ENCODE measurements around the gene ADCYAP1R1.

Gene ADCYAP1R1

GRCh38 chr7:31087351-31087750, 35.2 kb downstream of the ADCYAP1R1 start:
- no peak for TF ChIP-seq YY1 (IDR thresholded peaks at IDR 0.05; ENCODE audit: insufficient read depth, insufficient read length)
- TF ChIP-seq ZNF274 (IDR thresholded peaks at IDR 0.05; ENCODE audit: low read depth, low read length), result no peak
- no peak for TF ChIP-seq SUZ12 (IDR thresholded peaks at IDR 0.05; ENCODE audit: extremely low read depth, insufficient read depth, insufficient read length)
- Histone ChIP-seq H3K4me1 (ENCODE audit: insufficient read depth, insufficient read length) (peaks cover 3% of the 10 kb centered on the region), H3K27me3 (ENCODE audit: insufficient read depth, insufficient read length) (no peaks in the 10 kb centered on the region), H3K4me3 (ENCODE audit: insufficient read length, low read depth) (no peak overlapping the region), H3K9ac (ENCODE audit: insufficient read length, low read depth) (no peak overlapping the region), H3K9me3 (ENCODE audit: insufficient read depth, low read length) (no peaks in the 10 kb centered on the region), H3K36me3 (ENCODE audit: insufficient read depth, insufficient read length, low read length) (peaks cover 3% of the 10 kb centered on the region)
- no peak for DNase-seq (ENCODE audit: low read depth, low spot score)

GRCh38 chr7:31091924-31092434, 39.9 kb downstream of the ADCYAP1R1 start:
- Histone ChIP-seq H3K4me1 (ENCODE audit: insufficient read depth, insufficient read length) (no peaks in the 10 kb centered on the region), H3K9ac (ENCODE audit: insufficient read length, low read depth) (no peak overlapping the region), H3K36me3 (ENCODE audit: insufficient read depth, insufficient read length, low read length) (no peaks in the 10 kb centered on the region), H3K9me3 (ENCODE audit: insufficient read depth, low read length) (no peaks in the 10 kb centered on the region), H3K4me3 (ENCODE audit: insufficient read length, low read depth) (no peak overlapping the region), H3K27me3 (ENCODE audit: insufficient read depth, insufficient read length) (no peaks in the 10 kb centered on the region)
- no peak for TF ChIP-seq YY1 (IDR thresholded peaks at IDR 0.05; ENCODE audit: insufficient read depth, insufficient read length)
- no peak for TF ChIP-seq SUZ12 (IDR thresholded peaks at IDR 0.05; ENCODE audit: extremely low read depth, insufficient read depth, insufficient read length)
- TF ChIP-seq ZNF274 (IDR thresholded peaks at IDR 0.05; ENCODE audit: low read depth, low read length), result no peak
- DNase-seq (ENCODE audit: low read depth, low spot score), result no peak

- no peaks in the 10 kb centered on the region for H3K27me3 ChIP-seq (ENCODE audit: insufficient read depth, insufficient read length)
- H3K9me3 ChIP-seq (ENCODE audit: insufficient read depth, low read length), result no peaks in the 10 kb centered on the region
- no peak for TF ChIP-seq ZNF274 (IDR thresholded peaks at IDR 0.05; ENCODE audit: low read depth, low read length)
- TF ChIP-seq YY1 (IDR thresholded peaks at IDR 0.05; ENCODE audit: insufficient read depth, insufficient read length), result no peak
- no peak for TF ChIP-seq SUZ12 (IDR thresholded peaks at IDR 0.05; ENCODE audit: extremely low read depth, insufficient read depth, insufficient read length)
- no peak overlapping the region for H3K4me3 ChIP-seq (ENCODE audit: insufficient read length, low read depth)
- DNase-seq (ENCODE audit: low read depth, low spot score), result no peak
- no peak overlapping the region for H3K9ac ChIP-seq (ENCODE audit: insufficient read length, low read depth)
- no peaks in the 10 kb centered on the region for H3K36me3 ChIP-seq (ENCODE audit: insufficient read depth, insufficient read length, low read length)
- H3K4me1 ChIP-seq (ENCODE audit: insufficient read depth, insufficient read length), result no peaks in the 10 kb centered on the region
These were observed 40.5 kb downstream of the ADCYAP1R1 start for GRCh38 chr7:31092606-31093005.

GRCh38 chr7:31093282-31093681, 41.2 kb downstream of the ADCYAP1R1 start:
- H3K4me3 ChIP-seq (ENCODE audit: insufficient read length, low read depth), result no peak overlapping the region
- TF ChIP-seq YY1 (IDR thresholded peaks at IDR 0.05; ENCODE audit: insufficient read depth, insufficient read length), result no peak
- no peak for TF ChIP-seq ZNF274 (IDR thresholded peaks at IDR 0.05; ENCODE audit: low read depth, low read length)
- no peak for TF ChIP-seq SUZ12 (IDR thresholded peaks at IDR 0.05; ENCODE audit: extremely low read depth, insufficient read depth, insufficient read length)
- H3K4me1 ChIP-seq (ENCODE audit: insufficient read depth, insufficient read length), result no peaks in the 10 kb centered on the region
- H3K36me3 ChIP-seq (ENCODE audit: insufficient read depth, insufficient read length, low read length), result no peaks in the 10 kb centered on the region
- no peak overlapping the region for H3K9ac ChIP-seq (ENCODE audit: insufficient read length, low read depth)
- no peaks in the 10 kb centered on the region for H3K9me3 ChIP-seq (ENCODE audit: insufficient read depth, low read length)
- no peaks in the 10 kb centered on the region for H3K27me3 ChIP-seq (ENCODE audit: insufficient read depth, insufficient read length)
- DNase-seq (ENCODE audit: low read depth, low spot score), result no peak

GRCh38 chr7:31094271-31094670, 42.2 kb downstream of the ADCYAP1R1 start:
- H3K36me3 ChIP-seq (ENCODE audit: insufficient read depth, insufficient read length, low read length), result no peaks in the 10 kb centered on the region
- H3K9me3 ChIP-seq (ENCODE audit: insufficient read depth, low read length), result no peaks in the 10 kb centered on the region
- no peak overlapping the region for H3K9ac ChIP-seq (ENCODE audit: insufficient read length, low read depth)
- H3K27me3 ChIP-seq (ENCODE audit: insufficient read depth, insufficient read length), result no peaks in the 10 kb centered on the region
- no peaks in the 10 kb centered on the region for H3K4me1 ChIP-seq (ENCODE audit: insufficient read depth, insufficient read length)
- H3K4me3 ChIP-seq (ENCODE audit: insufficient read length, low read depth), result no peak overlapping the region
- TF ChIP-seq ZNF274 (IDR thresholded peaks at IDR 0.05; ENCODE audit: low read depth, low read length), result no peak
- TF ChIP-seq SUZ12 (IDR thresholded peaks at IDR 0.05; ENCODE audit: extremely low read depth, insufficient read depth, insufficient read length), result no peak
- TF ChIP-seq YY1 (IDR thresholded peaks at IDR 0.05; ENCODE audit: insufficient read depth, insufficient read length), result no peak
- DNase-seq (ENCODE audit: low read depth, low spot score), result no peak

GRCh38 chr7:31095286-31096197, 43.4 kb downstream of the ADCYAP1R1 start:
- Histone ChIP-seq H3K9ac (ENCODE audit: insufficient read length, low read depth) (no peak overlapping the region), H3K27me3 (ENCODE audit: insufficient read depth, insufficient read length) (no peaks in the 10 kb centered on the region), H3K9me3 (ENCODE audit: insufficient read depth, low read length) (no peaks in the 10 kb centered on the region), H3K4me1 (ENCODE audit: insufficient read depth, insufficient read length) (peaks cover 7% of the 10 kb centered on the region), H3K4me3 (ENCODE audit: insufficient read length, low read depth) (no peak overlapping the region), H3K36me3 (ENCODE audit: insufficient read depth, insufficient read length, low read length) (no peaks in the 10 kb centered on the region)
- TF ChIP-seq ZNF274 (IDR thresholded peaks at IDR 0.05; ENCODE audit: low read depth, low read length) (no peak), YY1 (IDR thresholded peaks at IDR 0.05; ENCODE audit: insufficient read depth, insufficient read length) (no peak), SUZ12 (IDR thresholded peaks at IDR 0.05; ENCODE audit: extremely low read depth, insufficient read depth, insufficient read length) (no peak)
- no peak for DNase-seq (ENCODE audit: low read depth, low spot score)

- no peak overlapping the region for H3K4me3 ChIP-seq (ENCODE audit: insufficient read length, low read depth)
- H3K9me3 ChIP-seq (ENCODE audit: insufficient read depth, low read length), result no peaks in the 10 kb centered on the region
- peaks cover 8% of the 10 kb centered on the region for H3K4me1 ChIP-seq (ENCODE audit: insufficient read depth, insufficient read length)
- TF ChIP-seq YY1 (IDR thresholded peaks at IDR 0.05; ENCODE audit: insufficient read depth, insufficient read length), result no peak
- TF ChIP-seq ZNF274 (IDR thresholded peaks at IDR 0.05; ENCODE audit: low read depth, low read length), result no peak
- TF ChIP-seq SUZ12 (IDR thresholded peaks at IDR 0.05; ENCODE audit: extremely low read depth, insufficient read depth, insufficient read length), result no peak
- H3K9ac ChIP-seq (ENCODE audit: insufficient read length, low read depth), result no peak overlapping the region
- no peaks in the 10 kb centered on the region for H3K36me3 ChIP-seq (ENCODE audit: insufficient read depth, insufficient read length, low read length)
- no peak for DNase-seq (ENCODE audit: low read depth, low spot score)
- no peaks in the 10 kb centered on the region for H3K27me3 ChIP-seq (ENCODE audit: insufficient read depth, insufficient read length)
These were observed 44.2 kb downstream of the ADCYAP1R1 start for GRCh38 chr7:31096198-31096876.
